Transverse colon (tissue), 4 donors: ENCODE data around the gene CLEC19A. TPM values are rescaled to one million over a fixed set of nuclear protein-coding genes. Genes with fewer than 3 reads are reported as not detected.

ENCODE experiments used
- DNase-seq: peaks from one replicate; pipeline ENCODE4 v3.0.0-alpha.2; 2019
- H3K27ac ChIP-seq, 4 donors: fragments of 200-600 bp; sonication (generic); 2 replicates each; pipeline ENCODE4 v1.5.1; 2016 to 2018; ENCODE audit warnings: inconsistent platforms in 4 of 4
- H3K27me3 ChIP-seq: fragments of 200-600 bp; sonication (generic); 2 replicates; pipeline ENCODE4 v1.5.1; 2017; ENCODE audit warnings: inconsistent platforms
- H3K36me3 ChIP-seq, 4 donors: fragments of 200-600 bp; sonication (generic); 2 replicates each; pipeline ENCODE4 v1.5.1; 2017 to 2019; ENCODE audit warnings: inconsistent platforms in 4 of 4
- H3K4me1 ChIP-seq, 4 donors: fragments of 200-600 bp; sonication (generic); 2 replicates each; pipeline ENCODE4 v1.5.1; 2017 to 2020; ENCODE audit warnings: inconsistent platforms in 4 of 4
- H3K4me3 ChIP-seq, 4 donors: fragments of 200-600 bp; sonication (generic); 1 replicate in 1 of 4; 2 replicates in 3 of 4; pipeline versions ENCODE4 v1.5.1 to v1.6.1; 2017 to 2019; ENCODE audit warnings: inconsistent platforms in 4 of 4
- H3K9me3 ChIP-seq, 2 donors: fragments of 200-600 bp; sonication (generic); 2 replicates each; pipeline ENCODE4 v1.5.1; 2017 to 2019; ENCODE audit warnings: inconsistent platforms in 2 of 2
- EP300 ChIP-seq: sonication (generic); formaldehyde crosslinking; IDR thresholded peaks from one replicate; pipeline ENCODE4 v1.6.1; 2017; ENCODE audit warnings: antibody characterized with exemption, low read depth
- POLR2A ChIP-seq: fragments of 450-650 bp; IDR thresholded peaks from one replicate; pipeline ENCODE4 v1.6.1; 2016; ENCODE audit warnings: antibody characterized with exemption, mild to moderate bottlenecking, moderate library complexity
- POLR2AphosphoS5 ChIP-seq, 3 donors: sonication (generic); formaldehyde crosslinking; IDR thresholded peaks; one replicate each; pipeline ENCODE4 v1.6.1; 2016; ENCODE audit warnings: antibody characterized with exemption in 3 of 3
- whole genome bisulfite sequencing, 2 donors: methylation state at CpG; one replicate each; pipeline ENCODE4 v1.1.5; 2018; ENCODE audit warnings: low coverage in 1 of 2; 5-methylcytosine and 5-hydroxymethylcytosine counted together
- in situ Hi-C, 4 donors: fragments of 200-750 bp; cut with MboI; loops; one replicate each; pipeline versions ENCODE4 v1.15.0 to v1.15.1; 2017; ENCODE audit warnings: low sequenced_read_pairs in 3 of 4, low pct_ligation_motif_present in 1 of 4, low pct_unique_long_range_greater_than_20kb in 1 of 4
- intact Hi-C: fragments of 100-400 bp; cut with DNase I; formaldehyde crosslinking; loops from one replicate; pipeline ENCODE4 v1.15.1; 2023; ENCODE audit warnings: low total_unique reads
- total RNA-seq, 4 donors: library from RNA; depleted of rRNA; stranded (reverse); fragments of >200 nt; gene quantifications; one replicate each; pipeline ENCODE4 v1.1.0, GENCODE V29; 2016
- TF ChIP-seq, protein P1 (sequence below), 5 experiments: fragments of 200-600 bp in 3 of 5; fragments of 450-650 bp in 2 of 5; sonication (generic) in 3 of 5; IDR thresholded peaks; 1 replicate in 2 of 5; 2 replicates in 3 of 5; pipeline ENCODE4 v1.5.1; 2016 to 2017; ENCODE audit warnings: antibody characterized with exemption in 5 of 5, inconsistent platforms in 3 of 5, mild to moderate bottlenecking in 2 of 5, moderate library complexity in 1 of 5

The CLEC19A gene
- total RNA-seq, 4 donors from 2014 or later, result not detected

DNA sequence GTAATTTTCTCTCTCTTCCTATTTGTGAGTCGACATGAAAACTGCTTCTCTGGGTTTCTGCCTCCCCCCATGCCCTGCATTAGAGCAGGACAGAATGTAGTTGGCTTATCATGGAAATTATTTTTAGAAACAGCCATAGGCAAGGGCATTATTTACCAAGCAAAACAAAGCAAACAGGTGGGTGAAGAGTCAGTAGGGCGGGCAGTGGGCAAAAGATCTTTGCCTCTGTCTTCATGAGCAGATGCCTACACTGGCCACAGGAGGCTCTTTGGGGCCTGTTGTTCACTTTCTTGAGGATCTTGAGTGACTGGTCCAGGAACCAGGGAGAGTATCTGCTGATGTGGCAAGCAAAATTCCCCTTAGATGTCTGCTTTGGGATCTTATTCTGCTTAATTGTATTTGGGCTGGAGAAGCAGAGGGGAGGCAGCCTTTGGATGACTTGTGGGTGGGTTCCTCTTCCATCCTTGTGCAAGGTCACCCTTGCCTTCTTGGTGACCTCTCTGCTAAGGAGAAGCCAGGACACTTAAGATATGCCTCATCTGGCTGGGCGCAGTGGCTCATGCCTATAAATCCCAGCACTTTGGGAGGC, 42.5 kb upstream of the CLEC19A start:
- no peak for TF ChIP-seq POLR2AphosphoS5 (IDR thresholded peaks at IDR 0.05)
- TF ChIP-seq POLR2A, result no peak
- TF ChIP-seq, protein P1, sequence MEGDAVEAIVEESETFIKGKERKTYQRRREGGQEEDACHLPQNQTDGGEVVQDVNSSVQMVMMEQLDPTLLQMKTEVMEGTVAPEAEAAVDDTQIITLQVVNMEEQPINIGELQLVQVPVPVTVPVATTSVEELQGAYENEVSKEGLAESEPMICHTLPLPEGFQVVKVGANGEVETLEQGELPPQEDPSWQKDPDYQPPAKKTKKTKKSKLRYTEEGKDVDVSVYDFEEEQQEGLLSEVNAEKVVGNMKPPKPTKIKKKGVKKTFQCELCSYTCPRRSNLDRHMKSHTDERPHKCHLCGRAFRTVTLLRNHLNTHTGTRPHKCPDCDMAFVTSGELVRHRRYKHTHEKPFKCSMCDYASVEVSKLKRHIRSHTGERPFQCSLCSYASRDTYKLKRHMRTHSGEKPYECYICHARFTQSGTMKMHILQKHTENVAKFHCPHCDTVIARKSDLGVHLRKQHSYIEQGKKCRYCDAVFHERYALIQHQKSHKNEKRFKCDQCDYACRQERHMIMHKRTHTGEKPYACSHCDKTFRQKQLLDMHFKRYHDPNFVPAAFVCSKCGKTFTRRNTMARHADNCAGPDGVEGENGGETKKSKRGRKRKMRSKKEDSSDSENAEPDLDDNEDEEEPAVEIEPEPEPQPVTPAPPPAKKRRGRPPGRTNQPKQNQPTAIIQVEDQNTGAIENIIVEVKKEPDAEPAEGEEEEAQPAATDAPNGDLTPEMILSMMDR (IDR thresholded peaks at IDR 0.05), result no peak
- no peak for TF ChIP-seq EP300
- 76 to 100% methylated on average over 2 to 3 of the region's 3 CpGs for WGBS, 2 donors
- Histone ChIP-seq H3K27ac (no peak overlapping the region), H3K4me3 (no peak overlapping the region), H3K27me3 (no peaks in the 10 kb centered on the region), H3K4me1 (peaks cover 0 to 6% (median 0%) of the 10 kb centered on the region in 4 donors), H3K36me3 (no peaks in the 10 kb centered on the region), H3K9me3 (no peaks in the 10 kb centered on the region)
- intact Hi-C loops, result no loop called here
- no peak for DNase-seq
- in situ Hi-C loops, result no loop called here

DNA sequence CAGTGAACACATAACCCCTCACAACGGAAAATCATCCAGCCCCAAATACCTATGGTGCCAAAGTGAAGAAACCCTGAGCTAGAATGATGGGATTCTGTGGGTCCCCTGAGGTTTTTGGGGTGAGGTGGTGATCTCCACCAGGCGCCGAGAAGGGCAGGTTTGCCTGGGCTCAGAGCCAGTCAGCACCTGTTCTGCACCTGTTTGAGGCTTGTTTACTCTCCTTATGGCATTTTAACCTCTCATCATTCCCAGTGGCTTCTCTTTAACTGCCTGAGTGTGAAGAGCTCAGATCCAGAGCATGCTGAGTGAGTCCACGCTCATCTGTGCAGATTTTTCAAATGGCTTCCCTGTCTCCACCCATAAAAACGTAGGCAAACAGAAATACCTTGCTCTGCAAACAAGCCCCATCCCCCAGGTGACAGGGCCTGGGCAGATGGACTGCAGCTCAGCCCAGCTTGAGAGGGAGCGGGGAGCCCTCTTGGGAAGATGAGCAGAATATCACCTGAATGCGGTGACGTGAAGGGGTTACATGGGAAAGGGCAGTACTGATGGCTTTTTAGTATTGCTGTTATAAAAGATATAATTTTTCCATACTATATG, 40.1 kb upstream of the CLEC19A start:
- peaks cover 0 to 6% (median 0%) of the 10 kb centered on the region in 4 donors for H3K4me1 ChIP-seq
- intact Hi-C loops (no loop called here), in situ Hi-C loops (no loop called here)
- no peak overlapping the region for H3K27ac ChIP-seq
- DNase-seq, result peak; percentile 15
- no peak overlapping the region for H3K4me3 ChIP-seq
- H3K9me3 ChIP-seq, result no peaks in the 10 kb centered on the region
- TF ChIP-seq POLR2AphosphoS5 (IDR thresholded peaks at IDR 0.05), result peak in 1 of 3 donors; percentile 19
- TF ChIP-seq, protein P1 (IDR thresholded peaks at IDR 0.05), result no peak
- H3K27me3 ChIP-seq, result no peaks in the 10 kb centered on the region
- no peaks in the 10 kb centered on the region for H3K36me3 ChIP-seq
- WGBS, 2 donors, result 36 to 53% methylated on average over 4 to 8 of the region's 8 CpGs

DNA sequence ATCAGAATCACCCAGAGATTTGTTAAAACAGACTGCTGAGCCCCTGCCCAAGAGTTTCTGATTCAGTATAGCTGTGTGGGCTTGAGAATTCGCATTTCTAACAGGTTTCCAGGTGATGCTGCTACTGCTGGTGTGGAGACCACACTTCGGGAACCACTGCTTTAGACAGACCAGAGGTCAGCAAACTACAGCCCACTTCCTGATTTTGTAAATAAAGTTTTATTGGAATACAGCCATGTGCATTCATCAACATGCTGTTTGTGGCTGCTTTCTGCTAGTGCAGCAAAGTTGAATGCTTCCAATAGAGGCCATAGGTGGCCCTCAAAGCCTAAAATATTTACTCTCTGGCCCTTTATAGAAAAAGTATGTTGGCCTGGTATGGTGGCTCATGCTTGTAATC, 32.6 kb upstream of the CLEC19A start:
- 61 to 80% methylated on average over 1 to 2 of the region's 2 CpGs for WGBS, 2 donors
- Histone ChIP-seq H3K4me1 (no peaks in the 10 kb centered on the region), H3K9me3 (no peaks in the 10 kb centered on the region), H3K27ac (no peak overlapping the region), H3K36me3 (no peaks in the 10 kb centered on the region), H3K27me3 (no peaks in the 10 kb centered on the region), H3K4me3 (no peak overlapping the region)
- DNase-seq, result no peak
- TF ChIP-seq POLR2A, result no peak
- no peak for TF ChIP-seq EP300
- TF ChIP-seq POLR2AphosphoS5 (IDR thresholded peaks at IDR 0.05), result no peak
- TF ChIP-seq, protein P1 (IDR thresholded peaks at IDR 0.05), result no peak
- in situ Hi-C loops (no loop called here), intact Hi-C loops (no loop called here)

DNA sequence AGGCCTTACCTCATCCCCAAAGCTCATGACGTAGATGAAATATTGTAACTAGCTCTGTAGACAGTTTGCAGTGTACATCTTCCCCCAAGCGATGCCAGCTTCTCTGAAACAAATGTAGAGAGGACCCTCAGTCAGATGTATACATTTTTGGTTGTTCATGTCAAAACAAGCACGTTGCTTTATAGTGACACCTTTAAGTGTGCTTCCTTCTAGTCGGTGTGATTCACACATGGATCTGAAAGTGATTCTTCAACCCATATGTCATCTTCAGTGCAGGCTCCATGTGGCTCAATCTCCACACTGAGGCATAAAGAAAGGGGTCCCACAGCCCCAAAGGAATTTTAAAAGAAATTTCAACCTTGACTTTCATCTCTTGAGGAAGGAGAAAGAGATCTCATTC, 30.9 kb upstream of the CLEC19A start:
- 59 to 70% methylated on average over 2 to 4 of the region's 4 CpGs for WGBS, 2 donors
- no peak for DNase-seq
- intact Hi-C loops, result no loop called here

More for the DNA sequence above, 30.9 kb upstream of the CLEC19A start:
- Histone ChIP-seq H3K27ac (no peak overlapping the region), H3K4me1 (no peaks in the 10 kb centered on the region), H3K9me3 (no peaks in the 10 kb centered on the region), H3K36me3 (no peaks in the 10 kb centered on the region), H3K4me3 (no peak overlapping the region), H3K27me3 (no peaks in the 10 kb centered on the region)
- no peak for TF ChIP-seq POLR2AphosphoS5 (IDR thresholded peaks at IDR 0.05)
- no peak for TF ChIP-seq POLR2A
- no peak for TF ChIP-seq EP300
- TF ChIP-seq, protein P1 (IDR thresholded peaks at IDR 0.05), result no peak
- in situ Hi-C loops, result no loop called here
